Measurements from ENCODE around the gene C7.

C7 gene

DNA sequence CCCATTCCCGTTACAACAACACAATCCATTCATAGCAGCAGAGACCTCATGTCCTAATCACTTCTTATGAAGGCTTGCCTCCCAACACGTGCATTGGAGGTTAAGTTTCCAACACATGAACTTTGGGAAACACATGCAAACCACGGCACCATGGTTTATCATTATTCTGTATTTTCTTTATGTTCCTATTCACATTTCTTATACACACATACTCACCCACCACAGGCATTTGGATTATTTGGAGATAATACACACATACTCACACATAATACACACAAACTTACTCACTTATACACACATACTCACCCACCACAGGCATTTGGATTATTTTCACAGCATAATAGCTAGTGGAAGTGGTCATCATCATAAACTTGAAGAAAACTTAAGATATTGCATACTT is 75.6 kb downstream of the C7 start:
- Mint-ChIP-seq H3K27ac (peak overlapping the region; percentile 11), H3K27me3 (ENCODE audit: low read depth, poor library complexity) (no peaks in the 10 kb centered on the region), H3K9me3 (peaks cover 13% of the 10 kb centered on the region), H3K4me1 (peaks cover 26% of the 10 kb centered on the region), H3K4me3 (no peak overlapping the region), H3K36me3 (ENCODE audit: low read depth) (no peaks in the 10 kb centered on the region)
- TF ChIP-seq, protein P1, sequence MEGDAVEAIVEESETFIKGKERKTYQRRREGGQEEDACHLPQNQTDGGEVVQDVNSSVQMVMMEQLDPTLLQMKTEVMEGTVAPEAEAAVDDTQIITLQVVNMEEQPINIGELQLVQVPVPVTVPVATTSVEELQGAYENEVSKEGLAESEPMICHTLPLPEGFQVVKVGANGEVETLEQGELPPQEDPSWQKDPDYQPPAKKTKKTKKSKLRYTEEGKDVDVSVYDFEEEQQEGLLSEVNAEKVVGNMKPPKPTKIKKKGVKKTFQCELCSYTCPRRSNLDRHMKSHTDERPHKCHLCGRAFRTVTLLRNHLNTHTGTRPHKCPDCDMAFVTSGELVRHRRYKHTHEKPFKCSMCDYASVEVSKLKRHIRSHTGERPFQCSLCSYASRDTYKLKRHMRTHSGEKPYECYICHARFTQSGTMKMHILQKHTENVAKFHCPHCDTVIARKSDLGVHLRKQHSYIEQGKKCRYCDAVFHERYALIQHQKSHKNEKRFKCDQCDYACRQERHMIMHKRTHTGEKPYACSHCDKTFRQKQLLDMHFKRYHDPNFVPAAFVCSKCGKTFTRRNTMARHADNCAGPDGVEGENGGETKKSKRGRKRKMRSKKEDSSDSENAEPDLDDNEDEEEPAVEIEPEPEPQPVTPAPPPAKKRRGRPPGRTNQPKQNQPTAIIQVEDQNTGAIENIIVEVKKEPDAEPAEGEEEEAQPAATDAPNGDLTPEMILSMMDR (IDR thresholded peaks at IDR 0.05), result no peak
- DNase-seq, result no peak

DNA sequence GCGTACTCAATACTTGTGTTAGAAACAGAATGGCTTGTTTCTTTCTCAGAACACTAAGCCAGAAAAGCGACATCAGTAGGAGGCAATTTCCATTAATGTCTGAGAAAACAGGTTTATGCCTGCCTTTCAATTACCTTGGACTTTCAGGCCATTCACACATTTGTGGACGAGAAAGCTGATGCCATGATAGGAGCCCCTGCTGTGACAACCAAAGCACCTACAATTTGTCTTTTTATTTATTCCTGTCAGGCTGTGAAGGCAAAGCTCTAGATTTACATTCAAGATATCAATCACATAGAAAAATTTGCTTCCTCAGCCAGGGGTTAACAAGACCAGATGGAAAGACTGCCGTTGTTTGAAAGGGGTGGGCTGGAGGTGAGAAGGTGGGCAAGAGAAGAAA is 76.2 kb downstream of the C7 start:
- Mint-ChIP-seq H3K4me3 (no peak overlapping the region), H3K27ac (peak overlapping the region; percentile 11), H3K36me3 (ENCODE audit: low read depth) (no peaks in the 10 kb centered on the region), H3K27me3 (ENCODE audit: low read depth, poor library complexity) (no peaks in the 10 kb centered on the region), H3K9me3 (peaks cover 13% of the 10 kb centered on the region), H3K4me1 (peaks cover 26% of the 10 kb centered on the region)
- no peak for DNase-seq
- TF ChIP-seq, protein P1 (IDR thresholded peaks at IDR 0.05), result no peak

DNA sequence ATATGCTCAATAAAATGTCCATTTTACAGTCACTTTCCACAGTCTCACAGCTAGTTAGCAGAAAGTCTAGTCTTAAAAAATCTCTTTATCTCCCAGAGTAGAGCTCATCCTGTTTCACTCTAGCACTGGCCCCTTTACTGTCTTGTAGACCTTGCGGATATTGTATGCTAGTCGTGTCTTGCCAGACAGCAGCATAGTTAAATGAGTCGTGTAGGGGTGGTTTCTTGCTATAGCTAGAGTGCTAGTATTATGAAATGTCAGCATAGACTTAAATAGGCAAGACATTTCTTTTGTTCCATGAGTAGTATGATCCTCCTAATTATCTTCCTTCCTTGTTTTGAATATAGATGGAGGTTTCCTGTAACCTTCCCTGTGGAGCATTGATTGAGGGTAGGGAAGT is 77.4 kb downstream of the C7 start:
- H3K4me1 Mint-ChIP-seq, result peaks cover 35% of the 10 kb centered on the region
- no peak overlapping the region for H3K4me3 Mint-ChIP-seq
- peaks cover 13% of the 10 kb centered on the region for H3K9me3 Mint-ChIP-seq
- no peaks in the 10 kb centered on the region for H3K27me3 Mint-ChIP-seq (ENCODE audit: low read depth, poor library complexity)
- DNase-seq, result no peak
- H3K27ac Mint-ChIP-seq, result no peak overlapping the region
- TF ChIP-seq, protein P1 (IDR thresholded peaks at IDR 0.05), result no peak
- H3K36me3 Mint-ChIP-seq (ENCODE audit: low read depth), result no peaks in the 10 kb centered on the region

DNA sequence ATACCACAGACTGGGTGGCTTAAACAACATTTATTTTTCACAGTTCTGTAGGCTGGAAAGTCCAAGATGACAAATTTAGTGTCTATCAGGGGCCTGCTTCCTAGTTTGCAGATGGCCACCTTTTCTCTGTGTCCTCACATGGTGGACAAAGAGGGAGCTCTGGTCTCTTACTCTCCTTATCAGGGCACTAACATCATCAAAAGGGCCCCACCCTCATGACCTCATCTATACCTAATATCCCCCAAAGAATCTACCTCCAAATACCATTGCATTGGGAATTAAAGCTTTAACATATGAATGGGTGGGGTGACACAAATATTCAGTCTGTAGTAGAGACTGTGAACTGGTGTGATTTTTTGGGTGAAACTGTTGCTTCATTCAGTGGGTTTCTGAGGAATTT is 78.1 kb downstream of the C7 start:
- no peak overlapping the region for H3K27ac Mint-ChIP-seq
- no peak overlapping the region for H3K4me3 Mint-ChIP-seq
- no peaks in the 10 kb centered on the region for H3K27me3 Mint-ChIP-seq (ENCODE audit: low read depth, poor library complexity)

DNA sequence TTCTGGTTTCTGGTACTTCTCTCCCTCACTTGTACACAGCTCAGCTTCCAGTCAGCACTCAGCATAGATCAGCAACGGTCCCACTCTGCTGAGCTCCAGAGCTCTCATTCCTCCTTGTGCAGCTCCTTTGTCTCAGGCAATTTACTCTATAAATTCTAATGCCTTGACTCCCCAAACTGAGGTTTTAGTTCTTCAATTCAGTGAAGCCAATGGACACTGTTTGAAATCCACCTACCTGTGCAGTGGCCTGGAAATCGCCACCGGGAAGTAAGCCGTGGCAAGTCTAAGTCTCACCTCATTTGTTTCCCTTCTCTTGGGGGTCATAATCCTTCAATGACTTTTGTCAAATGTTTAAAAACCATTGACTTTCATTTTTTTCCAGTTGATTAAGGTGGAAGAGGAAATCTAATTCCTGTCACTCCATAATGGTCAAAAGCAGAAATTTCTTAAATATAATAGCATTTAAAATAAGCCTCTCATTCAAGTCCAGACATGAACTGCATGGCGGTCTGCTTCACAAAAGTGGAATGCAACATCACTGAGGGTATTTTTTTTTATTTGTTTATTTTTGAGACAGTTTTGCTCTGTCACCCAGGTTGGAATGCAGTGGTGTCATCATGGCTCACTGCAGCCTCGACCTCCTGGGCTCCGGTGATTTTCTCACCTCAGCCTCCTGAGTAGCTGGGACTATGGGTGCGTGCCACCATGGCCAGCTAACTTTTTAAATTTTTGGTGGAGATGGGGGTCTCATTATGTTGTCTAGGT is 79.6 kb downstream of the C7 start:
- Mint-ChIP-seq H3K4me3 (no peak overlapping the region), H3K9me3 (peaks cover 13% of the 10 kb centered on the region)

More for the DNA sequence above, 78.1 kb downstream of the C7 start:
- Mint-ChIP-seq H3K36me3 (ENCODE audit: low read depth) (no peaks in the 10 kb centered on the region), H3K9me3 (peaks cover 13% of the 10 kb centered on the region), H3K4me1 (peaks cover 36% of the 10 kb centered on the region)
- TF ChIP-seq, protein P1 (IDR thresholded peaks at IDR 0.05), result no peak
- no peak for DNase-seq

More for the DNA sequence above, 79.6 kb downstream of the C7 start:
- TF ChIP-seq, protein P1 (IDR thresholded peaks at IDR 0.05), result no peak
- DNase-seq, result no peak
- peaks cover 28% of the 10 kb centered on the region for H3K4me1 Mint-ChIP-seq
- H3K36me3 Mint-ChIP-seq (ENCODE audit: low read depth), result no peaks in the 10 kb centered on the region
- H3K27ac Mint-ChIP-seq, result no peak overlapping the region
- H3K27me3 Mint-ChIP-seq (ENCODE audit: low read depth, poor library complexity), result no peaks in the 10 kb centered on the region

Data from nephron progenitor cell (in vitro differentiated cells).